HepG2 (cell line): ENCODE data around the gene ANKRD11.

ENCODE experiments used
- CREM ChIP-seq, 2 experiments: sonication (generic) in 1 of 2; formaldehyde crosslinking in 1 of 2; IDR thresholded peaks; 2 replicates each; pipeline versions ENCODE4 v1.4.0 to v1.6.1; 2016 to 2020; ENCODE audit warnings: antibody characterized with exemption in 1 of 2, mild to moderate bottlenecking in 1 of 2, missing genetic modification reagents in 1 of 2
- EP300 ChIP-seq, 3 experiments: sonication (generic) in 1 of 3; formaldehyde crosslinking in 1 of 3; IDR thresholded peaks; 2 replicates each; pipeline versions ENCODE4 v1.5.1 to v1.6.1; 2011 to 2020; ENCODE audit warnings: low read depth in 2 of 3, low read length in 2 of 3, borderline replicate concordance in 1 of 3, improper control_type of control experiment in 1 of 3, mild to moderate bottlenecking in 1 of 3, missing genetic modification reagents in 1 of 3, moderate library complexity in 1 of 3
- ESRRA ChIP-seq: sonication (generic); formaldehyde crosslinking; IDR thresholded peaks from 2 replicates; pipeline ENCODE4 v1.5.1; 2020; ENCODE audit warnings: mild to moderate bottlenecking, low read depth, missing genetic modification reagents
- PHB2 ChIP-seq: fragments of 450-650 bp; IDR thresholded peaks from 2 replicates; pipeline ENCODE4 v1.6.1; 2018; ENCODE audit not compliant: partially characterized antibody
- POLR2A ChIP-seq, 2 experiments: IDR thresholded peaks; 2 replicates each; pipeline ENCODE4 v1.6.1; 2011; ENCODE audit warnings: low read depth in 2 of 2, low read length in 2 of 2, mild to moderate bottlenecking in 1 of 2, moderate library complexity in 1 of 2; ENCODE audit not compliant: insufficient read depth in 1 of 2
- POLR2AphosphoS5 ChIP-seq: IDR thresholded peaks from 2 replicates; pipeline ENCODE4 v1.6.1; 2012; ENCODE audit warnings: low read depth, low read length
- ZNF263 ChIP-seq: sonication (generic); formaldehyde crosslinking; IDR thresholded peaks from 2 replicates; pipeline ENCODE4 v1.4.0; 2020; ENCODE audit warnings: missing genetic modification reagents
- ZNF570 ChIP-seq: sonication (generic); formaldehyde crosslinking; IDR thresholded peaks from 2 replicates; pipeline ENCODE4 v1.4.0; 2020; ENCODE audit warnings: mild to moderate bottlenecking, missing genetic modification reagents, borderline replicate concordance
- ZNF737 ChIP-seq: sonication (generic); formaldehyde crosslinking; IDR thresholded peaks from 2 replicates; pipeline ENCODE4 v1.5.0; 2020; ENCODE audit warnings: missing genetic modification reagents, mild to moderate bottlenecking, borderline replicate concordance

DNA sequence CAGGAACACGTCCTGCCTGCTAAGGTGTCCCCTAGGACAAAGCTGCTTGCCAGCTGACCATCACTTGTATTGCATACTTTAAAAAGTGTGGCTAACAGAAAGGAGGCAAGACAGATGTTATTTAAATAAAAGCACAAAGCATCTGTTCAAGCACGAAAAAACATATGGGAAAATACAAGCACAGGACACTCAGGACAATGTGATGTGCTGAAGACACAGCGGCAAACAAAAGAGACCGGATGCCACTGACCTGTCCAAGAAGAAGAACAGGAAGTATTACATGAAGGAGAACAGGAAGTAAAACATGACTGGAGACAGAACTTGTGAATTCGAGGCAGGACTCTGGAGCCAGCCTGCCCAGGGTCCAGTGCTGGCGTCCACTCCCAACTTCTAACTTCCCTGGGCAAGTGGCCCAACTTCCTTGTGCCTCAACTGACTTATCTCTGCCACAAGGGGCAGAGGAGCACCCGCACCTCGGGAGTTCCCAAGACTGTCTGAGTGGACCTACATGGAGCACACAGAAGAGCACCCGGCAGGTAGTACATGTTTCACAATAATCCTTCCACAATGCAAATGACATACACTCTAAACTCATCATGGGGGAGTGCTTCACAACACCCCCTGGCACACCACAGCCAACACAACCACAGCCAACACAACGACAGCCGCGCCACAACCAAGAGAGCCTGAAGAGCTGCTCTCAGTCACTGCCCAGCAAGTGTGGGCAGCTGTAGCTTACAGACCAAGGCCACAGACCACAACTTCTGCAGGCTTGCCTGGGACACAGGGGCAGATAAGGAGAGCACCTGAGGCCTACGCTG lies 36.6 kb downstream of the ANKRD11 start:
- TF ChIP-seq ZNF263 (CRISPR knock-in tag): 0 out of 2 replicates have a peak, but pooled peaks have one; percentile 34
- no peak for TF ChIP-seq ZNF737 (CRISPR knock-in tag)
- TF ChIP-seq EP300 (IDR thresholded peaks at IDR 0.05; ENCODE audit: low read depth in 2 of 2, low read length in 2 of 2): no peak
- no peak for TF ChIP-seq EP300 (CRISPR knock-in tag; IDR thresholded peaks at IDR 0.05; ENCODE audit: borderline replicate concordance)
- TF ChIP-seq ZNF570 (CRISPR knock-in tag): no peak
- no peak for TF ChIP-seq ESRRA (CRISPR knock-in tag)
- no peak for TF ChIP-seq POLR2A (IDR thresholded peaks at IDR 0.05; ENCODE audit: insufficient read depth in 1 of 2, low read depth in 2 of 2, low read length in 2 of 2)
- no peak for TF ChIP-seq PHB2
- TF ChIP-seq POLR2AphosphoS5: no peak
- no peak for TF ChIP-seq CREM (IDR thresholded peaks at IDR 0.05)
- TF ChIP-seq CREM (CRISPR knock-in tag; IDR thresholded peaks at IDR 0.05): no peak
